Caco-2 (cell line): ENCODE measurements around the gene PLEKHG5. TPM values are rescaled to one million over a fixed set of nuclear protein-coding genes. Genes with fewer than 3 reads are reported as not detected.

Source experiments
- BruUV-seq: library from RNA; stranded (reverse); fragments of 400-500 nt; replicated peaks from 2 replicates; lab custom pipeline; 2021; lab: Mats Ljungman, UMichigan
- CTCF ChIA-PET: fragments of 300-600 bp; sonication (Branson Sonifier 250); formaldehyde crosslinking; loops from one replicate; lab custom pipeline; 2022; ENCODE audit warnings: antibody characterized with exemption; lab: Charles Lee
- POLR2A ChIA-PET: fragments of 300-600 bp; sonication (Branson Sonifier 250); formaldehyde crosslinking; loops from one replicate; lab custom pipeline; 2022; ENCODE audit warnings: antibody characterized with exemption; lab: Charles Lee
- DNase-seq, 2 experiments: peaks; one replicate each; pipeline versions ENCODE4 v3.0.0 to v3.0.0-alpha.2; 2020 to 2022
- H3K27me3 ChIP-seq: replicated peaks from 2 replicates; pipeline ENCODE4 v1.6.0; 2011; ENCODE audit warnings: low read length; ENCODE audit not compliant: control insufficient read depth, insufficient read depth
- H3K36me3 ChIP-seq: 2 replicates; pipeline ENCODE4 v1.5.1; 2011; ENCODE audit warnings: low read length; ENCODE audit not compliant: control insufficient read depth, insufficient read depth
- H3K4me1 ChIP-seq: fragments of 250-450 bp; sonication (Bioruptor Pico); 2 replicates; pipeline ENCODE4 v1.5.1; 2020; ENCODE audit warnings: mild to moderate bottlenecking
- H3K4me3 ChIP-seq: 2 replicates; pipeline ENCODE4 v1.5.1; 2011; ENCODE audit warnings: low read depth, mild to moderate bottlenecking, control low read depth, low read length
- H3K9me3 ChIP-seq: fragments of 250-450 bp; sonication (Bioruptor Pico); 2 replicates; pipeline ENCODE4 v1.5.1; 2020; ENCODE audit warnings: mild to moderate bottlenecking, moderate library complexity
- H3K27ac Mint-ChIP-seq: one replicate; pipeline ENCODE4 v1.8.0; 2022; ENCODE audit warnings: mixed read lengths; ENCODE audit not compliant: unreplicated experiment
- H3K27me3 Mint-ChIP-seq: one replicate; pipeline ENCODE4 v1.8.0; 2022; ENCODE audit warnings: mixed read lengths; ENCODE audit not compliant: insufficient read depth, unreplicated experiment
- H3K36me3 Mint-ChIP-seq: one replicate; pipeline ENCODE4 v1.8.0; 2022; ENCODE audit warnings: mild to moderate bottlenecking, mixed read lengths; ENCODE audit not compliant: insufficient read depth, unreplicated experiment
- H3K4me1 Mint-ChIP-seq: one replicate; pipeline ENCODE4 v1.8.0; 2022; ENCODE audit warnings: low read depth, mixed read lengths; ENCODE audit not compliant: unreplicated experiment
- H3K4me3 Mint-ChIP-seq: one replicate; pipeline ENCODE4 v1.8.0; 2022; ENCODE audit warnings: mild to moderate bottlenecking, moderate library complexity, mixed read lengths; ENCODE audit not compliant: unreplicated experiment
- H3K9me3 Mint-ChIP-seq: one replicate; pipeline ENCODE4 v1.8.0; 2022; ENCODE audit warnings: mixed read lengths; ENCODE audit not compliant: unreplicated experiment
- intact Hi-C: fragments of 100-400 bp; cut with micrococcal nuclease; formaldehyde crosslinking; loops from one replicate; pipeline ENCODE4 v1.10.0; 2022; ENCODE audit not compliant: unreplicated experiment
- total RNA-seq: library from RNA; stranded (reverse); gene quantifications from 2 replicates; pipeline ENCODE4 v1.2.3, GENCODE V29; 2022
- TF ChIP-seq, protein P1 (sequence below), 2 experiments: fragments of 200-600 bp in 1 of 2; IDR thresholded peaks; 1 replicate in 1 of 2; 2 replicates in 1 of 2; pipeline versions ENCODE4 v1.5.1 to v1.8.0; 2011 to 2022; ENCODE audit warnings: antibody characterized with exemption in 1 of 2, control low read depth in 1 of 2, inconsistent platforms in 1 of 2, low read depth in 1 of 2, low read length in 1 of 2, mild to moderate bottlenecking in 1 of 2, moderate library complexity in 1 of 2; ENCODE audit not compliant: insufficient read depth in 1 of 2, severe bottlenecking in 1 of 2, unreplicated experiment in 1 of 2

Gene PLEKHG5
- total RNA-seq, 1 experiment from 2014 or later, result 12.2 TPM

DNA sequence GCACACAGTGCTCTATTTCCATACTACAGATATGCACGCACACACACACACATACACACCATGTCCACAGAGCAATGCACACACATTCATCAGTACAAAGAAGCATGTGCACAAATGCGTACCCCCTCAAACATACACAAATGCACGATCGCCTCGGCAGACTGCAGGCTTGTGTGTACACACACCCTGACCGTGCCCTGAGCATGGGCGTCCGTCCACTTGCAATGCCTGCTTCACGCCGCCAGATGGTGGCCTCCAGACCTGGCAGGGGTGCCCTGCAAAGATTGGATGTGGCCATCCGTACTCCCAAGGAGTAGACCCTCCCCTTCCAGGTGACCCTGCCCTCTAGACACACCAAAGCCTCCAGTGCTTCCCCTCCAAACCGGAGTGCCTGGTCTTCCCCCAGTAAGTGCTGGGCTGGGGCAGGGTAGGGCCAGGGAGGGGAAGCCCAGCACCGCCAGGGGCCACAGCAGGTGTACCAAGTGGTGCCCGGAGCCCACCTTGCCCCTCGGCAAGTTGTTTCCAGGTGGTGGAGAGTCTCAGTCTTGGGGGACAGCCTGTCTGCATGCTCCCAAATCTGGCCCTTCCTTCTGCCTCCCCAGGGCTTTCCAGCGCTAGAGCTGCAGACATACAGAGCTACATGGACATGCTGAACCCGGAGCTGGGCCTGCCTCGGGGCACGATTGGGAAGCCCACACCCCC lies 46.3 kb downstream of the PLEKHG5 start:
- ChIA-PET POLR2A (no interaction called here), CTCF (no interaction called here)
- Mint-ChIP-seq H3K27me3 (no peaks in the 10 kb centered on the region), H3K27ac (no peak overlapping the region), H3K36me3 (no peaks in the 10 kb centered on the region), H3K9me3 (no peaks in the 10 kb centered on the region), H3K4me3 (no peak overlapping the region), H3K4me1 (no peaks in the 10 kb centered on the region)
- Histone ChIP-seq H3K4me1 (no peaks in the 10 kb centered on the region), H3K27me3 (no peaks in the 10 kb centered on the region), H3K9me3 (no peaks in the 10 kb centered on the region), H3K36me3 (no peaks in the 10 kb centered on the region), H3K4me3 (no peak overlapping the region)
- BruUV-seq, result no TSS peak
- DNase-seq, result peak; percentile 62 to 65
- TF ChIP-seq, protein P1, sequence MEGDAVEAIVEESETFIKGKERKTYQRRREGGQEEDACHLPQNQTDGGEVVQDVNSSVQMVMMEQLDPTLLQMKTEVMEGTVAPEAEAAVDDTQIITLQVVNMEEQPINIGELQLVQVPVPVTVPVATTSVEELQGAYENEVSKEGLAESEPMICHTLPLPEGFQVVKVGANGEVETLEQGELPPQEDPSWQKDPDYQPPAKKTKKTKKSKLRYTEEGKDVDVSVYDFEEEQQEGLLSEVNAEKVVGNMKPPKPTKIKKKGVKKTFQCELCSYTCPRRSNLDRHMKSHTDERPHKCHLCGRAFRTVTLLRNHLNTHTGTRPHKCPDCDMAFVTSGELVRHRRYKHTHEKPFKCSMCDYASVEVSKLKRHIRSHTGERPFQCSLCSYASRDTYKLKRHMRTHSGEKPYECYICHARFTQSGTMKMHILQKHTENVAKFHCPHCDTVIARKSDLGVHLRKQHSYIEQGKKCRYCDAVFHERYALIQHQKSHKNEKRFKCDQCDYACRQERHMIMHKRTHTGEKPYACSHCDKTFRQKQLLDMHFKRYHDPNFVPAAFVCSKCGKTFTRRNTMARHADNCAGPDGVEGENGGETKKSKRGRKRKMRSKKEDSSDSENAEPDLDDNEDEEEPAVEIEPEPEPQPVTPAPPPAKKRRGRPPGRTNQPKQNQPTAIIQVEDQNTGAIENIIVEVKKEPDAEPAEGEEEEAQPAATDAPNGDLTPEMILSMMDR (IDR thresholded peaks at IDR 0.05; ENCODE audit: insufficient read depth in 1 of 2, low read depth in 1 of 2, low read length in 1 of 2, severe bottlenecking in 1 of 2, unreplicated experiment in 1 of 2), result peak; percentile 32 to 35
- intact Hi-C loops, result loop anchor here (1.0 kb wide), 1 partner anchor 45 kb away; no protein-coding TSS in a partner anchor

GRCh38 chr1:6444377-6444776 lies 47.1 kb downstream of the PLEKHG5 start:
- no peak overlapping the region for H3K27ac Mint-ChIP-seq
- peaks cover 3% of the 10 kb centered on the region for H3K4me1 Mint-ChIP-seq
- no TSS peak for BruUV-seq
- Histone ChIP-seq H3K27me3 (no peaks in the 10 kb centered on the region), H3K36me3 (no peaks in the 10 kb centered on the region), H3K4me3 (no peak overlapping the region), H3K9me3 (no peaks in the 10 kb centered on the region), H3K4me1 (no peaks in the 10 kb centered on the region)
- TF ChIP-seq, protein P1 (IDR thresholded peaks at IDR 0.05; ENCODE audit: insufficient read depth in 1 of 2, low read depth in 1 of 2, low read length in 1 of 2, severe bottlenecking in 1 of 2, unreplicated experiment in 1 of 2), result no peak
- no peaks in the 10 kb centered on the region for H3K36me3 Mint-ChIP-seq
- DNase-seq, result no peak
- no peak overlapping the region for H3K4me3 Mint-ChIP-seq
- H3K27me3 Mint-ChIP-seq, result no peaks in the 10 kb centered on the region
- ChIA-PET CTCF (no interaction called here), POLR2A (no interaction called here)
- H3K9me3 Mint-ChIP-seq, result no peaks in the 10 kb centered on the region
- intact Hi-C loops, result no loop called here

- peaks cover 7% of the 10 kb centered on the region for H3K4me1 Mint-ChIP-seq
- H3K4me3 Mint-ChIP-seq, result no peak overlapping the region
- ChIA-PET CTCF (interaction anchor here (0.7 kb wide), 1 partner anchor 74 kb away, joined by 3 read pairs; no protein-coding TSS in a partner anchor), POLR2A (no interaction called here)
- TF ChIP-seq, protein P1 (IDR thresholded peaks at IDR 0.05; ENCODE audit: insufficient read depth in 1 of 2, low read depth in 1 of 2, low read length in 1 of 2, severe bottlenecking in 1 of 2, unreplicated experiment in 1 of 2), result no peak
- BruUV-seq, result no TSS peak
- Histone ChIP-seq H3K9me3 (no peaks in the 10 kb centered on the region), H3K4me1 (no peaks in the 10 kb centered on the region), H3K27me3 (no peaks in the 10 kb centered on the region), H3K36me3 (no peaks in the 10 kb centered on the region), H3K4me3 (no peak overlapping the region)
- H3K27me3 Mint-ChIP-seq, result no peaks in the 10 kb centered on the region
- H3K9me3 Mint-ChIP-seq, result no peaks in the 10 kb centered on the region
- intact Hi-C loops, result no loop called here
- H3K27ac Mint-ChIP-seq, result no peak overlapping the region
- no peaks in the 10 kb centered on the region for H3K36me3 Mint-ChIP-seq
- no peak for DNase-seq
Measured at GRCh38 chr1:6443339-6444115, 47.9 kb downstream of the PLEKHG5 start.
